Left lobe of liver (tissue), 2 donors: ENCODE results near the gene RPIA. TPM values are rescaled to one million over a fixed set of nuclear protein-coding genes. Genes with fewer than 3 reads are reported as not detected.
A peak's percentile ranks its signal among the peaks of the same experiment; 100 is the strongest.

Experiments used
- ATAC-seq: fragments of 200-7000 bp; cut with Tn5 transposase; one replicate; pipeline ENCODE4 v1.9.1; 2020; ENCODE audit warnings: mild to moderate bottlenecking, moderate library complexity
- DNase-seq: peaks from one replicate; pipeline ENCODE4 v3.0.0-alpha.2; 2020; ENCODE audit warnings: low spot score
- total RNA-seq: library from RNA; stranded (reverse); gene quantifications from one replicate; pipeline ENCODE4 v1.2.1, GENCODE V29; 2021
- donor health status: DM: no; HTN: no; CAD: no; lungs with moderate emphysema.
- donor health status: DM: no; HTN: yes; CAD: no.

Gene RPIA
- total RNA-seq, 1 donor from 2014 or later, result 2.9 TPM

DNA sequence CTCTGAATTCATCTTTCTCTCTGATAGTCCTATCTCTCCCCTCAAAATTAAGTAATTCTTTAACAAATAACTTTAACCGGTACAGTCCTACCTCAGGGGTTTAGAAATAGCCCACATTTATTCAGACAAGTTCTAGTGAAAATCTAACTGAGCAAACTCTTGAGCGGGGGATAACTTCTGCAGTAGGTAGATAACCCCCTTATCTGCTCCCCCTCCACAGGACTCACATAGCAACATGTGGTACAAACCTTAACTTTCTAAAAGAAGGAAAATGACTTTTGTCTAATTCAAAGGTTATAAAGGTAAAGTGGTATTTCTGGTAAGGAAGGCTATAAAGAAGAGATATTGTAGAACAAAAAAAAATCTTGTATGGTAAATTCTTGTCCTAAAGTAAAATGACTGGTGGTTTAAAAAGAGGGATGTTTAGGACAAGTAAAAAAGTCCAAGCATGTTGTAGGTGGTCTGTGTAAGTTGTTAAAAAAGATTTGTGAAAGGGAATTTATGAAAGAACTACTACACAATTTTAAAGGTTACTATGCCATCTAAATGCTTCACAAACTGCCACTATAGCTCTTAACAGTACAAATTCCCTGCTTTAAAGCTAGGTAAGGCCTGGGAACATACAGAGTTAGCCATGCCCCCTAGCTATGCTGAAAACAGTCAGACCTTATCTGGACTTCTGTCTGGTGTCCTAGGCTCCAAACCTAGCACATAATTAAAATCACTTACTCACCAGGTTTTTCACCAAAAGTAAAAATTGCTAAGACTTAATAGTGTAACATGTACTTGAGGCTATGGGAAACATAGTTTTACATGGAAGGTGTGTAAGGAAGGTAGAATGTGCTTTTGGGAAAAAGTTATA, 8.1 kb upstream of the RPIA start:
- DNase-seq (no peak), ATAC-seq (no peak)

- DNase-seq (no peak), ATAC-seq (no peak)
Measured at GRCh38 chr2:88684519-88684918, 7.0 kb upstream of the RPIA start.

GRCh38 chr2:88686320-88686719, 5.2 kb upstream of the RPIA start:
- ATAC-seq (no peak), DNase-seq (no peak)

- DNase-seq, result no peak
- ATAC-seq, result no peak
Measured at GRCh38 chr2:88687384-88687783, 4.1 kb upstream of the RPIA start.

- peak; percentile 36 for ATAC-seq
- DNase-seq, result no peak
Measured at GRCh38 chr2:88690591-88691338, 708 bp upstream of the RPIA start.

GRCh38 chr2:88692187-88692586, 714 bp downstream of the RPIA start:
- ATAC-seq, result no peak

DNA sequence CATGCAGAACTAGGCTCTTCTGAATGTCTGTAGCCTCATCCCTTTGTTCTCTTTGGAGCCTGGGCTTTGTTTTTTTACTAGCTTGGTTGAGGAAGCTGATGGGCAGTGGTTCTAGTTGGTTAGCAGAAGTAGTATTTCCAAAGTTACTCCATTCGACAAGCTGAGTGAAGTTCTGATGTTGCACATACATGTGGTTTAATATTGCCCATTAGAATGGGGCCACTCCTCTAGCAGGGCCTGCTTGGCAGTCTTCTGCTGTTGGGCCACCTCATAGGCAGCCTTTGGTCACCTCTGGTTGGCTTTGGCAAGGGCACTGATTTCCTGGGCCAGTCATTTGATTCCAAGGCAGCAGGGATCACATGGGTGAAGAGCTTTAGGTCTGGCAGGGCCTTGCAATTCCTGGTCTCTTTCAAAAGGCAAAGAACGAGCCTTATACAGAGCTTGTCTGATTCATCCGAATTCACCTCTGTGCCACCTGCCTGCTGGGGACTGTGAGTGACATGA, 2.5 kb downstream of the RPIA start:
- DNase-seq, result peak; percentile 83
- ATAC-seq, result peak; percentile 62

More at GRCh38 chr2:88692187-88692586, 714 bp downstream of the RPIA start:
- no peak for DNase-seq

DNA sequence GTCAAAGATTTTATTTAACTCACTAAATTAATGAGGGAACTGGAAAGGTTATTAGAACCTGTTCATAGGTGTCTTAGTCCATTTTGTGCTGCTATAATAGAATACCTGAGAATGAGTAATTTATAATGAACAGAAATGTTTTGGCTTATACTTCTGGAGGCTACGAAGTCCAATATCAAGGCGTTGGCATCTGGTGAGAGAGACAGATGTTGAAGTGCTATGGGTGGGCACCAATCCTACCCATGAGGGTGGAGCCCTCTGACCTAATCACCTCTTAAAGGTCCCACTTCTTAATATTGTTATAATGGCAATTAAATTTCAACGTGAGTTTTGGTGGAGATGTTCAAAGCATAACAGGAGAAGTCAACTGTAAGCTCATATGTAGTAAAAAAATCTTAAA, 5.1 kb downstream of the RPIA start:
- no peak for DNase-seq
- ATAC-seq, result no peak

GRCh38 chr2:88697370-88698026, 6.0 kb downstream of the RPIA start:
- ATAC-seq (no peak), DNase-seq (no peak)

DNA sequence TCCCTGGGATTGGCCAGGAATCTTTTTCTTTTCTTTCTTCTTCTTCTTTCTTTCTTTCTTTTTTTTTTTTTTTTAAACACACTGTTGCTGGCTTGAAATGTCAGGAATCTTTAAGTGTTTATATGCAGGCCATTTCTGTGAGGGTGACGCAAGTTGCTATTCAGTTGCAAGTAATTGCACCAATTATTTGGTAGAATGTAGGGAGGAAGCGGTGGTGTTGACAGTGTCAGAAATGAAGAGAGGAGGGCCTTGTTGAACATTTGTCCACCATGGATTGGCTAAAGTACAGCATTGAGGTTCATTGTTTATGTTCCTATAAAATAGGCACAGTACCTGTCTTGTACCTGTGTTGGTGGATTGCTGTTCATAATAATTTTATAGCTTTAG, 6.5 kb downstream of the RPIA start:
- ATAC-seq, result no peak
- DNase-seq, result no peak

- DNase-seq (no peak), ATAC-seq (no peak)
Measured at GRCh38 chr2:88698498-88699233, 7.2 kb downstream of the RPIA start.

DNA sequence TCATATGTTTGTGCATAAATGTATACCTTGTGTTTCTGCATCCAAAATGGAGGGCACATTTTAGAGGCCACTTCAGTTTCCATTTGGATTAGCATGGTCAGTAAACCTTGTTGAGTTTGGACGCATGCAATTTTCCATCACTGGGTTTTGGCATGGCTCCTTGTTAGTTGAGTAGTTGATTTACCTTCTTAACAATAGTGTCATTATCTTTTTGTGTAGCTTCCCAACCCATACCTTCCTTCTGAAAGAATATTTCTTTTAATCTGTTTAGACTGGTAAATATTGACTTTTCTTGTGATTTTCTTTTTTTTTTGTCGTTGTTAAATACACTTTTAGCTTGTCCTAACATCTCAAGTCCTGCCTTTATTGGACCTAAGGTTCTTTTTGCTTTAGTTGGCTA, 15.5 kb downstream of the RPIA start:
- DNase-seq, result no peak
- ATAC-seq, result no peak

DNA sequence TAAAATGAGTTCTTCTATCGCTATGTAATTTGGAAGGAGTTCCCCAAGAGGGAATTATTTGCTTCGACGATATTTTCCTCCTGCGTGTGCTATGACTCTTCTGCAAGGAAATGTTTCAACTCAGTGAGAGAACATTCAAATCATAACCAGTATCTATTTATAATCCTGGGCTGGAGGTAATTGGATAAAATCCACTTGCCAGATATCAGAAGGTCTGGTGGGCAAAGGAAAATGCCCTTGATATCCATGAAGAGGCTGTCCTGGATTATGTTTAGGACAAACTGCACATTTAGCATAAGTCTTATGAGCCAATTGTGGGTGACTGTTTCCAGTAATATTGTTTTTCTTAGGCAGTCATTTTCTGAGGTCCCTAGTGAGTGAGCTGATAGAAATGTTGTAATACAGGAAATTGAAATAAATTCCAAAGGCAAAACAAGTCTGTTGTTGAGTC, 17.7 kb downstream of the RPIA start:
- no peak for ATAC-seq
- DNase-seq, result no peak

DNA sequence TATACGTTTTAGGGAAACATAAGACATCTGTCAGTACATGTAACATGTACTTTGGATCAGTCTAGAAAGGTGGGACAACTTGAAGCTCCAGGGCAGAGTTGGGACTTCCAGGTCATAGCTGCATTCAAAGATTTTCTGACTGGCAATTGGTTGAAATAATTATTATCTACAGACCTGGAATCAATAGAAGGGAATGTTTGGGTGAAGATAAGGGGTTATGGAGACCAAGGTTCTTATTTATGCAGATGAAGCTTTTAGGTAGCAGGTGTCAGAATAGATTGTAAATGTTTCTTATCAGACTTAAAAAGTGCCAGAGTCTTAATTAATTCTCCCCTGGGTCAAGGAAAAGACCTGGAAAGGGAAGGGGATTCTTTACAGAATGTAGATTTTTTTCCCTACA, 19.8 kb downstream of the RPIA start:
- ATAC-seq, result no peak
- no peak for DNase-seq

DNA sequence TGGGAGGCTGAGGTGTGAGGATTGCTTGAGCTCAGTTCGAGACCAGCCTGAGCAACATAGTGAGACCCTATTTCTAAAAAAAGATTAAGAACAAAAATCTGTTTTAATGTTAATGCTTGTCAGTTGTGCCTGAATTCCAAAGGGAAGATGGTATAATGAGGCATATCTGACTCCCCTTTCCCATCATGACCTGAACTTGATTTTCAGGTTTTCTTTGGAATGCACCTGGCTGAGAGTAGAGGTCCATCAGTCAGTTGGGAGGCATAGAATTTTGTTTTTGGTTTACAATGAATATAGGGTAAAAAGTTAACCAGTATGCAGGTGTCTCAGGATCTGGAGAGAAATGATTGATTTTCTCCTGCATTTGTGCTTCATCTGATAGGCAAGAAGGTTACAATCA, 20.4 kb downstream of the RPIA start:
- no peak for ATAC-seq

DNA sequence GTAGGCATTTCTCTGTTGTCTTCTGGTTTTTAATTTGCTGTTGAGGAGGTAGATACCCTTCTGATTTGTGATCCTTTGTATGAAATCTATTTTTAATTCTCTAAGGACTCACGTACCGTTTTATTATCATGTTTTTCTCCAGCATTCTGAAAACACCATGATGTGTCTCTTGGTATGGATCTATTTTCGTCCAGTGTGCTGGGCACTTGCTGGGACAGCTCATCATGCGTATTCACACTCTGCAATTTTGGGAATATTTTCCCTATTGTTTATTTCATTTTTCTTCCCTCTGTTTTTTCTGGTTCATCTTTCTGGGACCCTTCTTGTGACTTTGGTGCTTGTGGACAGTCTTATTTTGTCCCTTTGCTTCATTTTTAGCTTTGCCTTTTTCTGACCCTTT, 21.9 kb downstream of the RPIA start:
- ATAC-seq (no peak), DNase-seq (no peak)

More for the DNA sequence above, 20.4 kb downstream of the RPIA start:
- no peak for DNase-seq

GRCh38 chr2:88714667-88715066, 23.2 kb downstream of the RPIA start:
- ATAC-seq, result no peak
- no peak for DNase-seq

GRCh38 chr2:88720399-88720798, 28.9 kb downstream of the RPIA start:
- ATAC-seq (no peak), DNase-seq (no peak)

GRCh38 chr2:88721268-88721667, 29.8 kb downstream of the RPIA start:
- DNase-seq, result no peak
- no peak for ATAC-seq

- DNase-seq (no peak), ATAC-seq (no peak)
Measured at GRCh38 chr2:88724643-88725332, 33.3 kb downstream of the RPIA start.
